ENCODE results near the gene OSBPL3. TPM values are rescaled to one million over a fixed set of nuclear protein-coding genes. Genes with fewer than 3 reads are reported as not detected.

The OSBPL3 gene
- total RNA-seq, 4 donors from 2014 or later, result 3.1 to 7.0 (median 5.3) TPM

GRCh38 chr7:25009257-25009656, 29.3 kb upstream of the OSBPL3 start:
- Histone ChIP-seq H3K4me3 (no peak overlapping the region), H3K9me3 (no peaks in the 10 kb centered on the region), H3K4me1 (no peaks in the 10 kb centered on the region), H3K36me3 (no peaks in the 10 kb centered on the region), H3K27ac (no peak overlapping the region), H3K27me3 (no peaks in the 10 kb centered on the region)
- DNase-seq (no peak), ATAC-seq (no peak)
- in situ Hi-C loops (cut with MboI; ENCODE audit: low sequenced_read_pairs in 4 of 4), result no loop called here
- intact Hi-C loops (cut with DNase I; ENCODE audit: low total_unique reads), result loop anchor here (10.0 kb wide), 1 partner anchor 56 kb away; no protein-coding TSS in a partner anchor
- TF ChIP-seq CTCF (IDR thresholded peaks at IDR 0.05 in 4 of 5, conservative IDR thresholded peaks at IDR 0.05 in 1 of 5) (no peak), POLR2A (IDR thresholded peaks at IDR 0.05) (no peak)

- H3K27me3 ChIP-seq, result no peaks in the 10 kb centered on the region
- intact Hi-C loops (cut with DNase I; ENCODE audit: low total_unique reads), result loop anchor here (10.0 kb wide), 1 partner anchor 57 kb away; no protein-coding TSS in a partner anchor
- H3K36me3 ChIP-seq, result no peaks in the 10 kb centered on the region
- in situ Hi-C loops (cut with MboI; ENCODE audit: low sequenced_read_pairs in 4 of 4), result no loop called here
- no peak overlapping the region for H3K27ac ChIP-seq
- ATAC-seq (no peak), DNase-seq (no peak)
- TF ChIP-seq POLR2A (IDR thresholded peaks at IDR 0.05), result no peak
- TF ChIP-seq CTCF (IDR thresholded peaks at IDR 0.05 in 4 of 5, conservative IDR thresholded peaks at IDR 0.05 in 1 of 5), result no peak
- H3K4me1 ChIP-seq, result no peaks in the 10 kb centered on the region
- H3K9me3 ChIP-seq, result no peaks in the 10 kb centered on the region
- H3K4me3 ChIP-seq, result no peak overlapping the region
Observed at GRCh38 chr7:25007668-25008067, 27.7 kb upstream of the OSBPL3 start.

- Histone ChIP-seq H3K27ac (no peak overlapping the region), H3K36me3 (no peaks in the 10 kb centered on the region), H3K4me1 (no peaks in the 10 kb centered on the region), H3K27me3 (no peaks in the 10 kb centered on the region), H3K4me3 (no peak overlapping the region), H3K9me3 (no peaks in the 10 kb centered on the region)
- intact Hi-C loops (cut with DNase I; ENCODE audit: low total_unique reads), result loop anchor here (10.0 kb wide), 1 partner anchor 59 kb away; no protein-coding TSS in a partner anchor
- no peak for TF ChIP-seq CTCF (IDR thresholded peaks at IDR 0.05 in 4 of 5, conservative IDR thresholded peaks at IDR 0.05 in 1 of 5)
- TF ChIP-seq POLR2A (IDR thresholded peaks at IDR 0.05), result no peak
- no peak for ATAC-seq
- in situ Hi-C loops (cut with MboI; ENCODE audit: low sequenced_read_pairs in 4 of 4), result no loop called here
- no peak for DNase-seq
Observed at GRCh38 chr7:25006276-25006675, 26.3 kb upstream of the OSBPL3 start.

GRCh38 chr7:25005658-25006057, 25.7 kb upstream of the OSBPL3 start:
- Histone ChIP-seq H3K27me3 (no peaks in the 10 kb centered on the region), H3K4me3 (no peak overlapping the region), H3K27ac (no peak overlapping the region), H3K36me3 (no peaks in the 10 kb centered on the region), H3K4me1 (no peaks in the 10 kb centered on the region), H3K9me3 (no peaks in the 10 kb centered on the region)
- TF ChIP-seq POLR2A (IDR thresholded peaks at IDR 0.05) (no peak), CTCF (IDR thresholded peaks at IDR 0.05 in 4 of 5, conservative IDR thresholded peaks at IDR 0.05 in 1 of 5) (no peak)
- in situ Hi-C loops (cut with MboI; ENCODE audit: low sequenced_read_pairs in 4 of 4), result no loop called here
- ATAC-seq (no peak), DNase-seq (no peak)
- intact Hi-C loops (cut with DNase I; ENCODE audit: low total_unique reads), result loop anchor here (10.0 kb wide), 1 partner anchor 59 kb away; no protein-coding TSS in a partner anchor

- no peaks in the 10 kb centered on the region for H3K4me1 ChIP-seq
- intact Hi-C loops (cut with DNase I; ENCODE audit: low total_unique reads), result loop anchor here (10.0 kb wide), 1 partner anchor 62 kb away; no protein-coding TSS in a partner anchor
- ATAC-seq, result no peak
- H3K27ac ChIP-seq, result no peak overlapping the region
- TF ChIP-seq POLR2A (IDR thresholded peaks at IDR 0.05) (no peak), CTCF (IDR thresholded peaks at IDR 0.05 in 4 of 5, conservative IDR thresholded peaks at IDR 0.05 in 1 of 5) (no peak)
- no peaks in the 10 kb centered on the region for H3K27me3 ChIP-seq
- no peaks in the 10 kb centered on the region for H3K9me3 ChIP-seq
- no peak overlapping the region for H3K4me3 ChIP-seq
- no peak for DNase-seq
- no peaks in the 10 kb centered on the region for H3K36me3 ChIP-seq
- in situ Hi-C loops (cut with MboI; ENCODE audit: low sequenced_read_pairs in 4 of 4), result no loop called here
Observed at GRCh38 chr7:25002786-25003185, 22.8 kb upstream of the OSBPL3 start.

Measured in gastrocnemius medialis (tissue), 4 donors.